ENCODE measurements around the gene PPIA.
"Not testable (repeated sequence)": the region's sequence is repeated elsewhere in the genome, so short reads cannot be mapped to it uniquely, and the experiment has no call there.

PPIA gene

DNA sequence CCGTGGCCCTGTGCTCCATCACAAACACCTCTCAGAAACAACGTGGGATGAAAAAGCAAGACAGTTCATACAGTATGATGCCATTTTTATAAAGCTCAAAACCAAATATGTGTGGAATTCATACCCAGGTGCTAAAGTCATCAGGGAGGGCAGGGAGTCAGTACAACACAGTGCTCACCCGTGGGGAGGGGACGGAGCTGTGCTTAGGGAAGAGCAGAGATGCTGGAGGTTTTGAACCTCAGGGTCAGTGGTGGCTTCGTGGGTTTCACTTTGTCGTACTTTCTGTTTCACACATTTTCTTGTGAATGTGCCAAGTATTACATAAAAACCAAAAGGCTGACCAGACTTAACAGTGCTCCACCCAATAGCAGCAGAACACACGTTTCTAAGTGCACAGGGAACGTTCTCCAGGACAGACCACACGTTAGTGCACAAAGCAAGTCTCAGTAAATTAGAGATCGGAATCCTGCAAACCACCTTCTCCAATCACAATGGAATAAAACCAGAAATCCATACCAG lies 26.6 kb upstream of the PPIA start:
- Mint-ChIP-seq H3K4me3 (peak overlapping the region; percentile 34), H3K4me1 (peaks cover 44% of the 10 kb centered on the region), H3K27me3 (no peaks in the 10 kb centered on the region), H3K9me3 (no peaks in the 10 kb centered on the region), H3K36me3 (peaks cover 2% of the 10 kb centered on the region), H3K27ac (peak overlapping the region; percentile 48)

DNA sequence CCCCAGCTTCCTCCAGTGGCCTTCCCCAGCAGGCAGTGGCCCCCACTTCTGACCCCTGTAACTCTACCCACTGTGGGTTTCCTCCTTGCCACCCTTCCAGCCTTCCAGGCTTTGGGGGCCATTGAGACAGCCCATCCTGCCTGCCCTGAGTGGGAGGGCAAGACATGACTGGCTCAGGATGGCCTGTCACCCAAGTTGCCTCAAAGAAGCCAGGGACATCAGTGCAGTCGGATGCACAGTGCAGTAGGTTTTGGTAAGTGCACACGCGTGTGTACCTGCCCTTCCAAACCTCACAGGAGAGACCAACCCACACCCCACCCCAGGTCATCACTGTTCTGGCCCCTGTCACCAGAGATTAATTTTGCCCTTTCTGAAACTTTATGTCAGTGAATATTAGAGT lies 25.1 kb upstream of the PPIA start:
- no peaks in the 10 kb centered on the region for H3K27me3 Mint-ChIP-seq
- H3K27ac Mint-ChIP-seq, result peak overlapping the region; percentile 55
- H3K36me3 Mint-ChIP-seq, result peaks cover 2% of the 10 kb centered on the region
- H3K4me3 Mint-ChIP-seq, result no peak overlapping the region
- no peaks in the 10 kb centered on the region for H3K9me3 Mint-ChIP-seq
- H3K4me1 Mint-ChIP-seq, result peaks cover 44% of the 10 kb centered on the region

DNA sequence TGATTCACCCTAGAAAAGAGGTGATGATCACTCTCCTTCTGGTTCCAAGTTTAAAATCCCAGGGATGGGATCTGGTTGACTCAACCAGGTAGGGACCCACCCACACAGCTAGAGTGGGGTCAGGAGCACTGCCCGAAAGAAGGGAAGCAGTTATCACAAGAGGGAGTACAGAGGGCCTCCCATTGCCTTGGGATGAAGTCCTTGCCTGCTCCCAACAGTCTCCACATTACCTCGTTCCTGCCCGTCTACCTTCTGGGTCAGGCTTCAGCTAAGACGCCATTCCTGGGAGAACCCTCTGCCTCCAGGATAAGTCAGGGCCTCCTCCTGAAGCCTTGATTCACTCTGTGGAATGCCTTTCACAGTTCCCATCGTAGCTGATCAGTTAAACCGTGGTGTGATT lies 24.0 kb upstream of the PPIA start:
- no peaks in the 10 kb centered on the region for H3K27me3 Mint-ChIP-seq
- H3K4me3 Mint-ChIP-seq, result no peak overlapping the region
- H3K9me3 Mint-ChIP-seq, result no peaks in the 10 kb centered on the region
- H3K27ac Mint-ChIP-seq, result no peak overlapping the region
- peaks cover 41% of the 10 kb centered on the region for H3K4me1 Mint-ChIP-seq
- H3K36me3 Mint-ChIP-seq, result peaks cover 2% of the 10 kb centered on the region

DNA sequence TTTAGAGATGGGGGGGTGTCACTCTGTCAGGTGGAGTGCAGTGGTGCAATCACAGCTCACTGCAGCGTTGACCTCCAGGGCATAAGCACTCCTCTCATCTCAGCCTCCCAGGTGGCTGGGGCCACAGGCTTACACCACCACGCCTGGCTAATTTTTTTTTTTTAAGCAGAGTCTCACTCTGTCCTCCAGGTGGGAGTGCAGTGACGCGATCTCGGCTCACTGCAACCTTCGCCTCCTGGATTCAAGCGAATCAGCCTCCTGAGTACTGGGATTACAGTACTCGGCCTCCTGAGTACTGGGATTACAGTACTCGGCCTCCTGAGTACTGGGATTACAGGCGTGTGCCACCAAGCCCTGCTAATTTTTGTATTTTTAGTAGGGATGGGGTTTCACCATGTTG lies 23.6 kb upstream of the PPIA start:
- Mint-ChIP-seq H3K27me3 (no peaks in the 10 kb centered on the region), H3K9me3 (no peaks in the 10 kb centered on the region), H3K4me1 (peaks cover 37% of the 10 kb centered on the region), H3K27ac (no peak overlapping the region), H3K4me3 (no peak overlapping the region), H3K36me3 (peaks cover 2% of the 10 kb centered on the region)

- H3K36me3 Mint-ChIP-seq, H3K27ac Mint-ChIP-seq, H3K27me3 Mint-ChIP-seq, H3K9me3 Mint-ChIP-seq, H3K4me3 Mint-ChIP-seq: not testable (repeated sequence)
- H3K4me1 Mint-ChIP-seq, result peaks cover 21% of the 10 kb centered on the region
These were observed 22.0 kb upstream of the PPIA start for GRCh38 chr7:44774486-44774885.

GRCh38 chr7:44775383-44776107 lies 20.9 kb upstream of the PPIA start:
- Mint-ChIP-seq H3K36me3 (no peaks in the 10 kb centered on the region), H3K9me3 (no peaks in the 10 kb centered on the region), H3K27me3 (no peaks in the 10 kb centered on the region), H3K4me3 (no peak overlapping the region), H3K4me1 (peaks cover 11% of the 10 kb centered on the region), H3K27ac (no peak overlapping the region)

DNA sequence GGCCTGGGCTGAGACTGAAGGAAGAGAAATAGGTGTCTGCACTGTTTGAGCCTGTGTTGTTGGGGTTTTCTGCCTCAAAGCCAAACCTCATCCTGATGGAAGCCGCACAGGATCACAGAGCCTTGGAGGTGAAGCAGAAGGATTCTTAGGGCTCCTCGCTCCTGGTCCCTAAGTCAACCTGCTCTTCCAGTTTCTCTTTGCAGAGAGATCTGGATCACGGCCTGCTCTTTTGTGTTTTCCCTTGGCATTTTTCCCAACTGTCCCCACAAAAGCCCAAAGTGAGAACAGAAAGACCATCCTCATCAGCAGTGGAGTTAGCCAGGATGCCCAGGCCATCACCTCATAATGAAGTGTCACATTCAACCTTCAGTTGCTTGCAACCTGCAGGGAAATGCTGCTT lies 20.3 kb upstream of the PPIA start:
- H3K27ac Mint-ChIP-seq, result no peak overlapping the region
- H3K9me3 Mint-ChIP-seq, result no peaks in the 10 kb centered on the region
- peaks cover 5% of the 10 kb centered on the region for H3K4me1 Mint-ChIP-seq
- H3K36me3 Mint-ChIP-seq, result no peaks in the 10 kb centered on the region
- H3K4me3 Mint-ChIP-seq, result no peak overlapping the region
- no peaks in the 10 kb centered on the region for H3K27me3 Mint-ChIP-seq

DNA sequence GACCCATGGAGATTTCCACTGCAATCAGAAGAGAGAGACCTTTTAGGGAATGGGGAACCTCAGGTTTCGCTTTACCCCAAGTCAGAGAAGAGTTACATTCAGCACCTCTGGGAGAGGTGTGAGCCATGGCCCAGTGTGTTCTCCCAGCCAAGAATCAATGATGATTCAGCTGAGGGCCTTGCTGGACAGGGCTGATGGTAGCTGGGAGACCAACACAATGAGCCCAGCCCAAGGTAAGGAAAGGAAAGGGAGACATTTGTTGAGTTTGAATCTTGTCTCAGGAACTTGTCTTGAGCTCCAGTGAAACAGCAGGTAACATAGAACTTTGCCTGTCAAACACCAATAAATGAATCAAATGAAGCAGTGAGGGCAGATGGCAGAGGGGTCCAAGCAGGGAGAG lies 14.0 kb upstream of the PPIA start:
- H3K9me3 Mint-ChIP-seq, result peaks cover 6% of the 10 kb centered on the region
- peaks cover 4% of the 10 kb centered on the region for H3K36me3 Mint-ChIP-seq
- H3K27me3 Mint-ChIP-seq, result no peaks in the 10 kb centered on the region
- H3K4me3 Mint-ChIP-seq, result no peak overlapping the region
- H3K4me1 Mint-ChIP-seq, result no peaks in the 10 kb centered on the region
- H3K27ac Mint-ChIP-seq, result no peak overlapping the region

GRCh38 chr7:44783407-44783806 lies 13.1 kb upstream of the PPIA start:
- Mint-ChIP-seq H3K4me3 (no peak overlapping the region), H3K9me3 (peaks cover 6% of the 10 kb centered on the region), H3K36me3 (peaks cover 4% of the 10 kb centered on the region), H3K4me1 (no peaks in the 10 kb centered on the region), H3K27me3 (no peaks in the 10 kb centered on the region), H3K27ac (no peak overlapping the region)

- H3K27ac Mint-ChIP-seq, result no peak overlapping the region
- H3K36me3 Mint-ChIP-seq, result peaks cover 4% of the 10 kb centered on the region
- no peaks in the 10 kb centered on the region for H3K27me3 Mint-ChIP-seq
These were observed 12.1 kb upstream of the PPIA start for GRCh38 chr7:44784364-44784763.

DNA sequence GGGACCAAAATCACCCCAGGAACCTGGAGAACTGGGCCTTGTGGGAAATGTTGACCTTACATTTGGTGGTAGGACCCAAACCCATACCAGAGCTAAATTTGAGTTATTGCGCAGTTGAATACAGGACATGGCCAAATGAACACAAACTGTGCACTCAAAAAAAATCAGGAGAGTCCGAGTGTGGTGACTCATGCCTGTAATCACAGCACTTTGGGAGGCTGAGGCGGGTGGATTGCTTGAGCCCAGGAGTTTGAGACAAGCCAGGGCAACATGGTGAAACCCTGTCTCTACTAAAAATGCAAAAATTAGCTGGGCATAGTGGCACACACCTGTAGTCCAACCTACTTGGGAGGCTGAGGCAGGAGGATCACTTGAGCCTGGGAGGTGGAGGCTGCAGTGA lies 11.3 kb upstream of the PPIA start:
- not testable (repeated sequence) for H3K27me3 Mint-ChIP-seq, H3K9me3 Mint-ChIP-seq, H3K27ac Mint-ChIP-seq, H3K4me3 Mint-ChIP-seq, H3K36me3 Mint-ChIP-seq, H3K4me1 Mint-ChIP-seq

More at GRCh38 chr7:44784364-44784763, 12.1 kb upstream of the PPIA start:
- Mint-ChIP-seq H3K4me1 (no peaks in the 10 kb centered on the region), H3K9me3 (peaks cover 6% of the 10 kb centered on the region), H3K4me3 (no peak overlapping the region)

GRCh38 chr7:44787041-44787440 lies 9.4 kb upstream of the PPIA start:
- Mint-ChIP-seq H3K9me3 (peaks cover 6% of the 10 kb centered on the region), H3K36me3 (peaks cover 4% of the 10 kb centered on the region)

DNA sequence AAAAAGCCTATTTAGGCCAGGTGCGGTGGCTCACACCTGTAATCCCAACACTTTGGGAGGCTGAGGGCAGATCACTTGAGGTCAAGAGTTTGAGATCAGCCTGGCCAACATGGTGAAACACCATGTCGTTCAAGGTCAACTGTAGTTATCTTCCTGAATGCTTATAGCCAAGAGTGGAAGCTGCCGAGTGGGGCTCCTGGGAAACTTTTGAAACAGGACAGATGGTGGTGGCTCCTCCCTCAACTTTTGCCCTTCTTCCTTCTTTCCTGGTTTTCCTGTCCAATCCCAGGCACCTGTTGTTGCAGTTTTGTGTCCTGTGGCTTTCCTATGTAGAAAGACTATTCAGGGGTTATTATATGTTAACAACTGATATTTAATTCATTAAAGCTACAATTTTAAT lies 8.7 kb upstream of the PPIA start:
- Mint-ChIP-seq H3K4me3 (no peak overlapping the region), H3K36me3 (peaks cover 4% of the 10 kb centered on the region), H3K4me1 (no peaks in the 10 kb centered on the region), H3K9me3 (peaks cover 6% of the 10 kb centered on the region), H3K27me3 (no peaks in the 10 kb centered on the region), H3K27ac (no peak overlapping the region)

More at GRCh38 chr7:44787041-44787440, 9.4 kb upstream of the PPIA start:
- no peaks in the 10 kb centered on the region for H3K4me1 Mint-ChIP-seq
- H3K27ac Mint-ChIP-seq, result no peak overlapping the region
- no peak overlapping the region for H3K4me3 Mint-ChIP-seq
- no peaks in the 10 kb centered on the region for H3K27me3 Mint-ChIP-seq

- no peaks in the 10 kb centered on the region for H3K27me3 Mint-ChIP-seq
- no peaks in the 10 kb centered on the region for H3K4me1 Mint-ChIP-seq
- H3K36me3 Mint-ChIP-seq, result no peaks in the 10 kb centered on the region
- H3K4me3 Mint-ChIP-seq, result no peak overlapping the region
- no peaks in the 10 kb centered on the region for H3K9me3 Mint-ChIP-seq
- no peak overlapping the region for H3K27ac Mint-ChIP-seq
These were observed 6.5 kb upstream of the PPIA start for GRCh38 chr7:44789990-44790389.

GRCh38 chr7:44791278-44792219 lies 4.9 kb upstream of the PPIA start:
- Mint-ChIP-seq H3K27me3 (no peaks in the 10 kb centered on the region), H3K9me3 (no peaks in the 10 kb centered on the region), H3K4me1 (no peaks in the 10 kb centered on the region), H3K27ac (no peak overlapping the region), H3K36me3 (no peaks in the 10 kb centered on the region), H3K4me3 (no peak overlapping the region)

- Mint-ChIP-seq H3K4me3 (no peak overlapping the region), H3K9me3 (no peaks in the 10 kb centered on the region), H3K27me3 (no peaks in the 10 kb centered on the region), H3K4me1 (peaks cover 12% of the 10 kb centered on the region), H3K36me3 (peaks cover 14% of the 10 kb centered on the region), H3K27ac (no peak overlapping the region)
These were observed 2.6 kb upstream of the PPIA start for GRCh38 chr7:44793919-44794318.
